Gastrocnemius medialis (tissue), 4 donors: ENCODE measurements around the gene PCSK4.

Experiments used
- CTCF ChIP-seq, 5 experiments: fragments of 450-650 bp in 3 of 5; fragments of 200-600 bp in 2 of 5; sonication (generic) in 2 of 5; IDR thresholded peaks in 4 of 5; conservative IDR thresholded peaks in 1 of 5; 1 replicate in 4 of 5; 2 replicates in 1 of 5; pipeline ENCODE4 v1.5.1; 2016 to 2019; ENCODE audit warnings: antibody characterized with exemption in 5 of 5, mild to moderate bottlenecking in 3 of 5, moderate library complexity in 3 of 5
- POLR2A ChIP-seq, 2 donors: fragments of 450-650 bp; IDR thresholded peaks; one replicate each; pipeline ENCODE4 v1.6.1; 2017; ENCODE audit warnings: antibody characterized with exemption in 2 of 2, mild to moderate bottlenecking in 2 of 2, moderate library complexity in 2 of 2

GRCh38 chr19:1518471-1518870, 28.3 kb upstream of the PCSK4 start:
- TF ChIP-seq CTCF (IDR thresholded peaks at IDR 0.05 in 4 of 5, conservative IDR thresholded peaks at IDR 0.05 in 1 of 5) (no peak), POLR2A (IDR thresholded peaks at IDR 0.05) (no peak)
